H1 (cell line): ENCODE results near the gene SLC25A22. TPM values are rescaled to one million over a fixed set of nuclear protein-coding genes. Genes with fewer than 3 reads are reported as not detected.

Experiments used
- CTCF ChIA-PET: fragments of 300-600 bp; sonication (Branson Sonifier 250); formaldehyde crosslinking; loops from one replicate; lab custom pipeline; 2021; ENCODE audit not compliant: partially characterized antibody; lab: Charles Lee
- POLR2A ChIA-PET: fragments of 300-600 bp; sonication (Branson Sonifier 250); formaldehyde crosslinking; loops from one replicate; lab custom pipeline; 2021; ENCODE audit warnings: inconsistent platforms; ENCODE audit not compliant: partially characterized antibody; lab: Charles Lee
- DNase-seq, 2 experiments: peaks; one replicate each; pipeline versions ENCODE4 v3.0.0 to v3.0.0-alpha.2; 2010 to 2022; ENCODE audit warnings: low spot score in 2 of 2, low read depth in 1 of 2, mixed read lengths in 1 of 2
- FAIRE-seq: peaks from 2 replicates; lab custom pipeline; 2011; peaks lifted over from hg19 to GRCh38; lab: Jason Lieb, UNC
- H2AFZ ChIP-seq: 2 replicates; pipeline ENCODE4 v1.8.1; 2012; ENCODE audit warnings: low read length, inconsistent platforms
- H2AK5ac ChIP-seq: 2 replicates; pipeline ENCODE4 v1.6.1; 2013; ENCODE audit warnings: low read depth, low read length
- H2BK120ac ChIP-seq: replicated peaks from 2 replicates; pipeline ENCODE3; 2013; ENCODE audit warnings: low read depth, low read length, inconsistent platforms
- H2BK12ac ChIP-seq: 2 replicates; pipeline ENCODE4 v1.6.1; 2013; ENCODE audit warnings: low read depth, low read length
- H2BK15ac ChIP-seq: 2 replicates; pipeline ENCODE4 v1.6.1; 2013; ENCODE audit warnings: low read length
- H2BK20ac ChIP-seq: 2 replicates; pipeline ENCODE4 v1.6.1; 2013; ENCODE audit warnings: low read length
- H2BK5ac ChIP-seq: 2 replicates; pipeline ENCODE4 v1.6.1; 2013; ENCODE audit warnings: low read depth, low read length
- H3K14ac ChIP-seq: 2 replicates; pipeline ENCODE4 v1.6.1; 2013; ENCODE audit warnings: inconsistent platforms; ENCODE audit not compliant: insufficient read length
- H3K18ac ChIP-seq: 2 replicates; pipeline ENCODE4 v1.6.1; 2013; ENCODE audit warnings: low read length; ENCODE audit errors: extremely low read depth
- H3K23ac ChIP-seq: 2 replicates; pipeline ENCODE4 v1.6.1; 2013; ENCODE audit warnings: inconsistent platforms; ENCODE audit not compliant: insufficient read length
- H3K23me2 ChIP-seq: 2 replicates; pipeline ENCODE4 v1.6.1; 2013; ENCODE audit warnings: low read depth, low read length
- H3K27ac ChIP-seq: 2 replicates; pipeline ENCODE4 v1.6.1; 2011; ENCODE audit warnings: low read depth, low read length, inconsistent platforms
- H3K27me3 ChIP-seq, 4 experiments: replicated peaks in 1 of 4; 1 replicate in 1 of 4; 2 replicates in 3 of 4; pipeline versions ENCODE4 v1.6.1 to v1.8.1; 2011 to 2013; ENCODE audit warnings: low read length in 3 of 4, mild to moderate bottlenecking in 3 of 4, inconsistent platforms in 2 of 4, mixed read lengths in 2 of 4, moderate library complexity in 1 of 4; ENCODE audit not compliant: control insufficient read depth in 3 of 4, insufficient read depth in 3 of 4; ENCODE audit errors: extremely low read depth in 1 of 4
- H3K36me3 ChIP-seq, 4 experiments: 2 replicates each; pipeline versions ENCODE4 v1.6.1 to v1.8.1; 2011 to 2013; ENCODE audit warnings: mild to moderate bottlenecking in 4 of 4, low read length in 3 of 4, moderate library complexity in 2 of 4, control low read depth in 1 of 4, inconsistent platforms in 1 of 4; ENCODE audit not compliant: insufficient read depth in 4 of 4, control insufficient read depth in 2 of 4
- H3K4ac ChIP-seq: replicated peaks from 2 replicates; pipeline ENCODE3; 2013; ENCODE audit warnings: low read length, low read depth, mixed read lengths, inconsistent platforms; ENCODE audit not compliant: insufficient read length
- H3K4me1 ChIP-seq, 4 experiments: replicated peaks in 1 of 4; 1 replicate in 1 of 4; 2 replicates in 3 of 4; pipeline versions ENCODE4 v1.6.1 to v1.8.1; 2011 to 2013; ENCODE audit warnings: low read length in 3 of 4, inconsistent platforms in 2 of 4, mixed read lengths in 1 of 4; ENCODE audit not compliant: insufficient read depth in 4 of 4, control insufficient read depth in 3 of 4
- H3K4me2 ChIP-seq, 2 experiments: 2 replicates each; pipeline versions ENCODE4 v1.6.1 to v1.8.1; 2011 to 2013; ENCODE audit warnings: low read depth in 2 of 2, low read length in 2 of 2, control low read depth in 1 of 2, inconsistent platforms in 1 of 2, mild to moderate bottlenecking in 1 of 2; ENCODE audit not compliant: insufficient read depth in 1 of 2
- H3K4me3 ChIP-seq, 4 experiments: fragments of 200-600, 300-600 bp in 1 of 4; sonication (generic), shearing (Covaris generic), sonication (Bioruptor Twin) in 1 of 4; 2 replicates each; pipeline versions ENCODE4 v1.5.1 to v1.8.1; 2011 to 2016; ENCODE audit warnings: low read length in 4 of 4, low read depth in 3 of 4, control low read depth in 2 of 4, inconsistent platforms in 2 of 4, mild to moderate bottlenecking in 2 of 4, mixed read lengths in 1 of 4, moderate library complexity in 1 of 4; ENCODE audit not compliant: insufficient read depth in 2 of 4; ENCODE audit errors: extremely low read depth in 1 of 4
- H3K56ac ChIP-seq: replicated peaks from 2 replicates; pipeline ENCODE3; 2013; ENCODE audit warnings: low read depth, mild to moderate bottlenecking, mixed read lengths, low read length, inconsistent platforms; ENCODE audit not compliant: insufficient read length
- H3K79me1 ChIP-seq: 2 replicates; pipeline ENCODE4 v1.6.1; 2013; ENCODE audit warnings: low read depth, low read length, control low read depth
- H3K79me2 ChIP-seq, 2 experiments: 2 replicates each; pipeline versions ENCODE4 v1.6.1 to v1.8.1; 2012 to 2013; ENCODE audit warnings: low read length in 2 of 2, mild to moderate bottlenecking in 2 of 2, inconsistent platforms in 1 of 2; ENCODE audit not compliant: insufficient read depth in 2 of 2, control insufficient read depth in 1 of 2
- H3K9ac ChIP-seq, 4 experiments: replicated peaks in 1 of 4; 1 replicate in 1 of 4; 2 replicates in 3 of 4; pipeline versions ENCODE4 v1.6.1 to v1.8.1; 2011 to 2013; ENCODE audit warnings: low read depth in 3 of 4, low read length in 3 of 4, control low read depth in 2 of 4, mild to moderate bottlenecking in 2 of 4, moderate library complexity in 2 of 4, inconsistent platforms in 1 of 4; ENCODE audit errors: extremely low read depth in 1 of 4
- H3K9me3 ChIP-seq, 2 experiments: 2 replicates each; pipeline versions ENCODE4 v1.6.1 to v1.8.1; 2012 to 2013; ENCODE audit warnings: mild to moderate bottlenecking in 2 of 2, moderate library complexity in 2 of 2, control low read depth in 1 of 2, inconsistent platforms in 1 of 2, low read depth in 1 of 2, low read length in 1 of 2, mixed read lengths in 1 of 2; ENCODE audit not compliant: insufficient read depth in 2 of 2
- H4K20me1 ChIP-seq, 2 experiments: replicated peaks in 1 of 2; 2 replicates each; pipeline versions ENCODE3 to v1.8.1; 2011 to 2013; ENCODE audit warnings: inconsistent platforms in 2 of 2, low read length in 2 of 2, mild to moderate bottlenecking in 1 of 2; ENCODE audit not compliant: insufficient read depth in 2 of 2, control insufficient read depth in 1 of 2
- H4K5ac ChIP-seq: 2 replicates; pipeline ENCODE4 v1.6.1; 2013; ENCODE audit warnings: low read length, low read depth, mixed read lengths, inconsistent platforms; ENCODE audit not compliant: insufficient read length
- H4K8ac ChIP-seq: 2 replicates; pipeline ENCODE4 v1.8.0; 2013; ENCODE audit warnings: mild to moderate bottlenecking, moderate library complexity, low read length, inconsistent platforms; ENCODE audit not compliant: insufficient read depth; ENCODE audit errors: extremely low read depth
- H4K91ac ChIP-seq: replicated peaks from 2 replicates; pipeline ENCODE3; 2013; ENCODE audit warnings: low read length, mixed read lengths, inconsistent platforms; ENCODE audit not compliant: insufficient read length
- BACH1 ChIP-seq: IDR thresholded peaks from 2 replicates; pipeline ENCODE4 v1.6.1; 2012; ENCODE audit warnings: low read length, improper control_type of control experiment
- BCL11A ChIP-seq, 2 experiments: IDR thresholded peaks; one replicate each; pipeline ENCODE4 v1.6.1; 2011; ENCODE audit warnings: low read depth in 2 of 2, low read length in 2 of 2, mild to moderate bottlenecking in 2 of 2
- BRCA1 ChIP-seq: IDR thresholded peaks from 2 replicates; pipeline ENCODE4 v1.6.1; 2012; ENCODE audit warnings: low read depth, low read length, improper control_type of control experiment
- CREB1 ChIP-seq: IDR thresholded peaks from 2 replicates; pipeline ENCODE4 v1.6.1; 2012; ENCODE audit warnings: inconsistent platforms
- KDM4A ChIP-seq: IDR thresholded peaks from one replicate; pipeline ENCODE4 v1.7.1; 2012; ENCODE audit warnings: low read depth, mild to moderate bottlenecking, moderate library complexity, low read length, inconsistent platforms; ENCODE audit not compliant: severe bottlenecking
- MAX ChIP-seq: IDR thresholded peaks from 2 replicates; pipeline ENCODE4 v1.6.1; 2012; ENCODE audit warnings: inconsistent platforms
- WGBS, 2 experiments: shearing (Covaris generic) in 1 of 2; methylation state at CpG; one replicate each; pipeline versions ENCODE4 v1.1.6 to v1.1.7; 2013 to 2015; ENCODE audit warnings: low lambda C conversion rate in 2 of 2, mixed read lengths in 2 of 2, inconsistent platforms in 1 of 2, low coverage in 1 of 2, missing lambda C conversion rate in 1 of 2; ENCODE audit not compliant: insufficient replicate concordance in 2 of 2, insufficient coverage in 1 of 2, insufficient read length in 1 of 2; ENCODE audit errors: extremely low coverage in 1 of 2, missing lambda C conversion rate in 1 of 2; 5-methylcytosine and 5-hydroxymethylcytosine counted together
- polyA plus RNA-seq, 7 experiments: library from polyadenylated mRNA; depleted of rRNA in 3 of 7; stranded (reverse) in 5 of 7; unstranded in 2 of 7; fragments of >200 nt in 5 of 7; fragments of 200-250 nt in 2 of 7; gene quantifications; 1 replicate in 5 of 7; 2 replicates in 1 of 7; 4 replicates in 1 of 7; pipeline versions ENCODE4 v1.2.1 to v1.2.3, GENCODE V29; 2011 to 2013; ENCODE audit warnings: missing spikeins in 2 of 7, mixed read lengths in 2 of 7
- total RNA-seq: library from RNA; stranded (reverse); fragmentation: NEBNext Ultra II Directional; extraction: Animal tissue kit (Norgen Biotek cat#: 25700); gene quantifications from 2 replicates; pipeline ENCODE4 v1.2.1, GENCODE V29; 2021

SLC25A22 gene
- total and polyA plus RNA-seq, 2 of the 8 experiments (the other 6 are each of a cell fraction or from before 2014, with no cell fraction given), result 31.5 to 48.0 TPM

GRCh38 chr11:782264-783174 is 15.6 kb downstream of the SLC25A22 start:
- Histone ChIP-seq H3K14ac (no peak overlapping the region), H3K18ac (no peak overlapping the region; the same call in 1 of the 2 replicates), H3K79me2 (peaks cover 0 to 2% of the 10 kb centered on the region in 2 experiments; a peak in 1 of 4 replicates), H4K5ac (peak overlapping the region; percentile 47), H3K36me3 (peaks cover 0 to 3% (median 0%) of the 10 kb centered on the region in 4 experiments; a peak in 2 of 8 replicates), H2AFZ (no peak overlapping the region), H3K9me3 (no peaks in the 10 kb centered on the region), H3K23me2 (peaks cover 8% of the 10 kb centered on the region; the same call in 1 of the 2 replicates), H3K4me2 (peak overlapping the region; percentile 4 to 10; a peak in 1 of 4 replicates), H3K4ac (no peak overlapping the region), H3K27me3 (no peaks in the 10 kb centered on the region; a peak in 1 of 7 replicates), H3K4me3 (0 out of 8 replicates have a peak overlapping the region, but pooled peaks of 1 of the 4 experiments have one; percentile 31), H2BK20ac (no peak overlapping the region), H2BK12ac (peak overlapping the region; percentile 19; the same call in 1 of the 2 replicates), H3K4me1 (peaks cover 0 to 21% (median 13%) of the 10 kb centered on the region in 4 experiments; a peak in 5 of 7 replicates), H3K27ac (no peak overlapping the region), H2BK120ac (no peak overlapping the region), H3K9ac (no peak overlapping the region), H4K8ac (peak overlapping the region; percentile 60), H4K20me1 (peaks cover 2 to 20% of the 10 kb centered on the region in 2 experiments), H3K23ac (no peak overlapping the region), H2BK5ac (0 out of 2 replicates have a peak overlapping the region, but pooled peaks have one; percentile 0), H3K56ac (no peak overlapping the region), H2BK15ac (0 out of 2 replicates have a peak overlapping the region, but pooled peaks have one; percentile 72), H3K79me1 (no peaks in the 10 kb centered on the region; the same call in 1 of the 2 replicates), H2AK5ac (no peak overlapping the region), H4K91ac (peak overlapping the region; percentile 81)
- no peak for TF ChIP-seq BCL11A (IDR thresholded peaks at IDR 0.05; ENCODE audit: low read depth in 2 of 2, low read length in 2 of 2)
- TF ChIP-seq MAX, result peak; percentile 3; the same call in 1 of the 2 replicates
- TF ChIP-seq CREB1, result no peak
- TF ChIP-seq KDM4A, result no peak
- TF ChIP-seq BACH1, result no peak
- TF ChIP-seq BRCA1, result no peak
- CTCF ChIA-PET, result interaction anchor here (0.9 to 2.9 kb wide), 10 partner anchors 9 to 110 kb away, joined by 3 to 14 read pairs (median 4); no protein-coding TSS in a partner anchor
- FAIRE-seq (no peak), DNase-seq (no peak)
- WGBS, 2 experiments, result 78% methylated on average over 35 of the region's 36 CpGs; no CpG with 5 or more reads in 1 of the 2 experiments
- POLR2A ChIA-PET, result interaction anchor here (0.6 to 35.3 kb wide), 15 partner anchors 8 to 213 kb away, joined by 3 to 636 read pairs (median 4); partner anchors contain the start of genes PIDD1, PNPLA2, RPLP2 and SLC25A22
